GM12873 (cell line): ENCODE results near the gene MTMR3.

Experiments used
- TF ChIP-seq, protein P1 (sequence below): IDR thresholded peaks from 2 replicates; pipeline ENCODE4 v1.5.1; 2012; ENCODE audit warnings: low read depth, mild to moderate bottlenecking, moderate library complexity, low read length, control low read depth; ENCODE audit not compliant: insufficient read depth; ENCODE audit errors: missing control alignments

Gene MTMR3

GRCh38 chr22:30046716-30047363, 163.9 kb downstream of the MTMR3 start:
- TF ChIP-seq, protein P1, sequence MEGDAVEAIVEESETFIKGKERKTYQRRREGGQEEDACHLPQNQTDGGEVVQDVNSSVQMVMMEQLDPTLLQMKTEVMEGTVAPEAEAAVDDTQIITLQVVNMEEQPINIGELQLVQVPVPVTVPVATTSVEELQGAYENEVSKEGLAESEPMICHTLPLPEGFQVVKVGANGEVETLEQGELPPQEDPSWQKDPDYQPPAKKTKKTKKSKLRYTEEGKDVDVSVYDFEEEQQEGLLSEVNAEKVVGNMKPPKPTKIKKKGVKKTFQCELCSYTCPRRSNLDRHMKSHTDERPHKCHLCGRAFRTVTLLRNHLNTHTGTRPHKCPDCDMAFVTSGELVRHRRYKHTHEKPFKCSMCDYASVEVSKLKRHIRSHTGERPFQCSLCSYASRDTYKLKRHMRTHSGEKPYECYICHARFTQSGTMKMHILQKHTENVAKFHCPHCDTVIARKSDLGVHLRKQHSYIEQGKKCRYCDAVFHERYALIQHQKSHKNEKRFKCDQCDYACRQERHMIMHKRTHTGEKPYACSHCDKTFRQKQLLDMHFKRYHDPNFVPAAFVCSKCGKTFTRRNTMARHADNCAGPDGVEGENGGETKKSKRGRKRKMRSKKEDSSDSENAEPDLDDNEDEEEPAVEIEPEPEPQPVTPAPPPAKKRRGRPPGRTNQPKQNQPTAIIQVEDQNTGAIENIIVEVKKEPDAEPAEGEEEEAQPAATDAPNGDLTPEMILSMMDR: no peak

GRCh38 chr22:30047364-30047738, 164.4 kb downstream of the MTMR3 start:
- TF ChIP-seq, protein P1: no peak

GRCh38 chr22:30048681-30049080, 165.7 kb downstream of the MTMR3 start:
- TF ChIP-seq, protein P1: no peak

DNA sequence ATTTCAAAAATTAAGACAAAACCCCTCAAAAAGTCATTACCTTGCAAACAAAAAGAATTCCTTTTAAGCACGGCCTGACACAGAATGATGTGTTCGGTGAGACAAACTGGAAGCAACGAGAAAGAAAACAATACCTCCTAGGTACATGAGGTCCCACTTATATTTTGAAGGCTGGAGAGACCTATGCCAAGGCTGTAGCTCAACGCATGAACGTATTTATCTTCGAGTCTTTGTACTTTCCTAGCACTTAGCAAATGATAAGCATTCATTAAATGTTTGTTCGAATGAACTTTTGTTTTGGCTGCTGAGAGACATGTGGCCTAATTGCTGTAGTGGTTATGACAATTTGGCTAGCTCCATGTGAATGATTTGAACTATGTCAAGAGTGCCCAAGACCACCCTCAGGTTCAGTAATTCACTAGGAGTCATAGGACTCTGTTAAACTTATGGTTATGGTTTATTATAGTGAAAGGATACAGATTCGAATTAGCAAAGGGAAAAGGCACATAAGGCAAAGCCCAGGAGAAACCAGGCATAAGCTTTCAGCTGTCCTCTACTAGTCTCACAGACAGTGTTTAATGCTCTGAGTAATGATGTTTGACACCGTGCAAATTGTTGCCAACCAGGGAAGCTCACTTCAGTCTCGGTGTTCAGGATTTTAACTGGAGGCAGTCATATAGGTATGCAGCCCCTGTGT, 171.2 kb downstream of the MTMR3 start:
- TF ChIP-seq, protein P1: no peak

DNA sequence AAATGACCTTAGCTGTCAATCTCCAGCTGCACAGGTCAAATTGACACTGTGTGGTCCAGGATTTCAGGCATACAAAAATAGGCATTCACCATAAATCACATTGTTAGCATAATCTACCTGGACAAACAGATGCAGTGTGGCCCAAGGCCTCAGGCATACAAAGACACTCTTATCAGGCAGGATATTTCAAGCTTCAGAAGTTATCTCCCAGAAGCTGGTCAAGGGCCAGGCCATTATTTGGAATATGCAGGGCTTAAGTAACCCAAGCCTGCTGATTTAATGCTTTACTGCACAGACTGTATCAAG, 171.7 kb downstream of the MTMR3 start:
- TF ChIP-seq, protein P1: no peak

DNA sequence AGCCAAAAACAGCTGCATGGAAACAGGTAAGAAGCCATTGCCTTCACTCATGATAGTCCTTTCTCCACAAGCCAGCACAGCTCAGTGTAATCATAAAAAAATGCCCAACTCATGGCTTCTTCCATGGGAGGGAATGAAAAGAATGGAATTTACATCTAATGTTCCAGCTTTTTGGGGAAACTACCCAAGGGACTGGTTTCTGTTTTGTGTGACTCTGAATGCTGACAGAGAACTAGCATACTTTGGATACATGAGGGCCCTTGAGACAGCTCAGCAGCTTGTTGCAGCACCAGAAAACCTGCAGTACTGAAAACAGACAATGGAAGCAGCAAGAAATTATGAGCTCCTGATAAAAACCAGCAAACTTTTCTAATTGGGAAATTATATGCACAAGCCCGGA, 173.0 kb downstream of the MTMR3 start:
- TF ChIP-seq, protein P1: no peak

DNA sequence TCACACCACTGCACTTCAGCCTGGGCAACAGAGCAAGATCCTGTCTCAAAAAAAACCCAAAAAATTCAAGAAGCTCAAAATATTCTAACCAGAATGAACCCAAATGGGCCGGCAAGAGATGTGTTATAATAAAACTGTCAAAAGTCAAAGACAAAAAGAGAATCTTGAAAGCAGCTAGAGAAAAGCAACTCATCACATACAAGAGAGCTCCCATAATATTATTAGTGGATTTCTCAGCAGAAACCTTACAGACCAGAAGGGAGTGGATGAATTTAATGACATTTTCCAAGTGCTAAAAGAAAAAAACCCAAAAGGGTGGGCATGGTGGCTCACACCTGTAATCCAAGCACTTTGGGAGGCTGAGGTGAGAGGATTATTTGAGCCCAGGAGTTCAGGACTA, 174.4 kb downstream of the MTMR3 start:
- TF ChIP-seq, protein P1: no peak
